SK-N-MC (cell line): ENCODE results near the gene TBKBP1.
A peak's percentile ranks its signal among the peaks of the same experiment; 100 is the strongest.
"Not testable (repeated sequence)": the region's sequence is repeated elsewhere in the genome, so short reads cannot be mapped to it uniquely, and the experiment has no call there.

Experiments used
- DNase-seq: peaks from one replicate; pipeline ENCODE4 v3.0.0-alpha.2; 2011; ENCODE audit warnings: low read depth, low spot score
- H3K27ac ChIP-seq: fragments of 200-600 bp; sonication (generic); 2 replicates; pipeline ENCODE4 v1.5.1; 2016; ENCODE audit warnings: mixed run types
- H3K36me3 ChIP-seq: fragments of 200-600 bp; sonication (generic); 2 replicates; pipeline ENCODE4 v1.6.1; 2017; ENCODE audit warnings: antibody characterized with exemption, low read length, mixed read lengths; ENCODE audit not compliant: insufficient read depth
- H3K4me3 ChIP-seq: fragments of 200-600 bp; sonication (generic); 2 replicates; pipeline ENCODE4 v1.5.1; 2016
- H3K9ac ChIP-seq: fragments of 200-600 bp; sonication (generic); 2 replicates; pipeline ENCODE4 v1.8.0; 2017; ENCODE audit warnings: mixed run types, mixed read lengths; ENCODE audit not compliant: insufficient read length
- H3K9me3 ChIP-seq: fragments of 200-600 bp; sonication (generic); 2 replicates; pipeline ENCODE4 v1.6.1; 2017; ENCODE audit warnings: low read depth, mild to moderate bottlenecking, antibody characterized with exemption, low read length, moderate library complexity, mixed read lengths
- EZH2 ChIP-seq: fragments of 200-600 bp; sonication (generic); IDR thresholded peaks from one replicate; pipeline ENCODE4 v1.6.1; 2017; ENCODE audit warnings: antibody characterized with exemption
- FOXP2 ChIP-seq: optimal IDR thresholded peaks from 2 replicates; pipeline ENCODE3; 2011; ENCODE audit warnings: mild to moderate bottlenecking, moderate library complexity; ENCODE audit not compliant: insufficient read depth; ENCODE audit errors: extremely low read length, control extremely low read depth
- POLR2AphosphoS5 ChIP-seq: IDR thresholded peaks from 2 replicates; pipeline ENCODE4 v1.6.1; 2012; ENCODE audit warnings: mild to moderate bottlenecking, low read depth, low read length, borderline replicate concordance

The TBKBP1 gene

DNA sequence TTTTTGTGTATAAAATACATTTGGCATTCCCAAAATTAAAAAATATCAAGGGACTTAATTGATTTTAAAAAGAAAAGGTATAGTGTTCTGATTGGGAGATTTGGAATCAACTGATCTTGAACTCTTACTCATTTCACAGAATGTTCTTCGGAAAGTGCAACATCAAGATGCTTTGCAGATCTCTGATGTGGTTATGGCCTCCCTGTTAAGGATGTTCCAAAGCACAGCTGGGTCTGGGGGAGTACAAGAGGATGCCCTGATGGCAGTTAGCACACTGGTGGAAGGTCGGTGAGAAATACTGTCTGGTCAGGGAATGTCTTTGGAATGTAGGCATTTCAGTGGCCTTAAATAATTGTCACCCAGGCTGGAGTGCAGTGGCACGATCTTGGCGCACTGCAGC, 19.5 kb upstream of the TBKBP1 start:
- no peak for DNase-seq
- Histone ChIP-seq H3K27ac (no peak overlapping the region), H3K36me3 (peaks cover 98% of the 10 kb centered on the region), H3K4me3 (no peak overlapping the region), H3K9ac (no peak overlapping the region), H3K9me3 (no peaks in the 10 kb centered on the region)
- TF ChIP-seq FOXP2 = no peak
- TF ChIP-seq EZH2 = no peak
- TF ChIP-seq POLR2AphosphoS5 = no peak

DNA sequence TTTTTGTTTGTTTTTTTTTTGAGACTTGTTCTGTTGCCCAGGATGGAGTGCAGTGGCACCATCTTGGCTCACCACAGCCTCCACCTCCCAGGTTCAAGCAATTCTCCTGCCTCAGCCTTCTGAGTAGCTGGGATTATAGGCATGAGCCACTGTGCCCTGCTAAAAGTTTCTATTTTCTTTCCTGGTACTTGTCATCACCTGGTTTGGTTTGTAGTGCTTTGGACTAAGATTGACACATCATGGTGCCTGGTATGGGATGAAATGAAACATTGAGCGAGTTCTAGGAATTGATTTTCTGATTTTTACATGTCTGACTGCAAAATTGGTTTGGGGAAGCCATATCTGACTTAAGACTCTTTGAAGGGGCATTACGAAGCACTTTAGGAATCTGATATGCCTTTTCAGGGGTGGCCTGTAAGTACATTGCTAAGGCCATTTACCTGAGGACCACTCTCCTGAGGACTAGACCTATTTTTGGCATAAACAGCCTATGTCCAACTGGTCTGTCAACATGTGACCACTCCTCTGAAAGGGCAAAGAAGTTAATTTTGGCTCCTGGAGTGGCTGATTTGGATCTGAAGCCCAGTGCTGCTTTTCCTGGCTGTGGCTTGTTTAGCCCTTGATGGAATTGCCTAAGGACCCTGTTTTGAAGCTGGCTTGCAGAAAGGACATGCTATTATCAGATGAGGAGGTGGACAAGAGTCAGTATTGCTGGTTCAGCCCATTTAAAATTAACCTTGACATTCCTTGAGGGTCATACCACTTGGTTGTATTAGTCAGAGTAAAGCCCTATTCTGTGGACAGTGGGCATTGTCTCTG, 18.4 kb upstream of the TBKBP1 start:
- TF ChIP-seq EZH2 = no peak
- no peak for TF ChIP-seq FOXP2
- no peak for DNase-seq
- Histone ChIP-seq H3K9ac (no peak overlapping the region), H3K27ac (no peak overlapping the region), H3K4me3 (no peak overlapping the region), H3K9me3 (no peaks in the 10 kb centered on the region), H3K36me3 (peaks cover 98% of the 10 kb centered on the region)

DNA sequence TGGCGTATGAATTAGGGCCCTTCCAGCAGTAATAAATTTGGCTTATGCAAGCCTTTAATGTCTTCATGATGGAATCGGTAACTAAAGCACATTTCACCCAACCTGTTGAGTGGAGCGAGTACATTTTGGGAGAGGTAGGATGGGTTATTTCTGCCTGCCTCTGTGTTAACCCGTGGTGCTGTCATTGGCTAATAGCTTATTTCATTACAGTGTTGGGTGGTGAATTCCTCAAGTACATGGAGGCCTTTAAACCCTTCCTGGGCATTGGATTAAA, 17.8 kb upstream of the TBKBP1 start:
- H3K36me3 ChIP-seq = peaks cover 98% of the 10 kb centered on the region
- H3K9me3 ChIP-seq = no peaks in the 10 kb centered on the region
- DNase-seq = no peak
- H3K27ac ChIP-seq = no peak overlapping the region
- no peak overlapping the region for H3K9ac ChIP-seq
- no peak overlapping the region for H3K4me3 ChIP-seq
- TF ChIP-seq EZH2 = no peak
- no peak for TF ChIP-seq POLR2AphosphoS5
- no peak for TF ChIP-seq FOXP2

DNA sequence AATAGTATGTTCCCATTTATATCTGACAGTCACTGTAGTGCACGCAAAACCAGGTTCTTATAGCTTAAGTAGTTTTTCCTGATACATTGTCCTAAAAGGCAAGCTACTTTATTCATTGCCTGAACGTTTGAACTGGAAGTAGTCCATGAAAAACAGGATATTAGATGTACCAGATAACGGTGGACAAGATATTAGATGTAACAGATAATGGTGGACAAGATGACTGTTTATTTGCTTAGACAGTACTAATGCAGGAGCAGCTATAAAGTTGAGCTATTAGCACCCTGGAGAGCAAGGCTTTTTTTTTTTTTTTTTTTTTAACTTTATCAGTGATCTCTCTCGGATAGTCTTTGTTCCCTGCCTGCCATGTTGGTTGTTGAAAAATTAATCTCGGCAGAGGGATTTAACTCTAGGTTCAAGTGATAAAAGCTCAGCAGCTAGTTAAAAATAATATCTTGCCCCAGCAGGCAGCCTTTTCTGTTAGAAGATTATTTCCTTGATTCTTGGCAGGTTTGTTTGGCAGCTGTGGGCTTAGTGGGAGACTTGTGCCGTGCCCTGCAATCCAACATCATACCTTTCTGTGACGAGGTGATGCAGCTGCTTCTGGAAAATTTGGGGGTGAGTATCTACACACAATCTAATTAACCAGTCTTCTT, 17.3 kb upstream of the TBKBP1 start:
- H3K36me3 ChIP-seq = peaks cover 99% of the 10 kb centered on the region
- H3K9ac ChIP-seq = no peak overlapping the region
- no peaks in the 10 kb centered on the region for H3K9me3 ChIP-seq
- no peak for DNase-seq
- no peak overlapping the region for H3K4me3 ChIP-seq
- no peak for TF ChIP-seq EZH2
- no peak for TF ChIP-seq POLR2AphosphoS5
- no peak for TF ChIP-seq FOXP2
- H3K27ac ChIP-seq = no peak overlapping the region

DNA sequence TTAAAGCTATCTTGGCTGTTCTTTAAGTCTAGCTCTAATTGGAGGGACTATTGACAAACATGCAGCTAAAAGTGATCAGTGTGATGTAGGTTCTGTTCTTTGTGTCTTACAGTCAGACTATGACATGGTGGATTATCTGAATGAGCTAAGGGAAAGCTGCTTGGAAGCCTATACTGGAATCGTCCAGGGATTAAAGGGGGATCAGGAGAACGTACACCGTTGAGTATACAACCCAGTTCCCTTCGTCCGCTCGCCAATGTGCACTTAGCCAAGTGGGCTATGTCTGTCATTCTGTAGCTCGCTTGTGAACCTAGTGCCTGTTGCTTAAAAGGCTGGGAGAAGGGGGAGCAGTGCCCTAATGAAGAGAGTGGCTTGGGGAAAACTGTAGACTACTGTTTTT, 15.8 kb upstream of the TBKBP1 start:
- Histone ChIP-seq H3K4me3 (no peak overlapping the region), H3K27ac (peak overlapping the region; percentile 21; the same call in 1 of the 2 replicates), H3K9ac (no peak overlapping the region), H3K9me3 (no peaks in the 10 kb centered on the region), H3K36me3 (peaks cover 99% of the 10 kb centered on the region)
- no peak for DNase-seq
- TF ChIP-seq FOXP2 (no peak), POLR2AphosphoS5 (no peak), EZH2 (no peak)

DNA sequence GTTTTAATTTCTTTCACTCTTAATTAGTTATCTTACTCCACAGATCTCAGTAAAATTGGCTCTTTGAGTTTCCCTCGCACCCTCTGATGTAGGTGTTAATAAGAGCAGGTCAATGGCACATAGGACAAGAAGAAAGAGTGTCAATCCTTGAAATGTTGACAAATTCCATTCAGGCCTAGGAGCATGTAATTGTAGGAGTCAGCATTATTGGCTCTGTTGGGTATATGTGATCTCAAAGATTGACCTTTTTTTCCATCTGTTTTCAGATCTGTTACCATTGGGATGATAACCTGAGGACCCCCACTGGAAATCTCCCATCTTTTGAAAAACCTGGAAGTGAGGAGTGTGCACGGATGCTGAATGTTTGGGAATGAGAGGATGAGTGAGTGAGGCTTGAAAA, 11.8 kb upstream of the TBKBP1 start:
- no peak for DNase-seq
- Histone ChIP-seq H3K36me3 (peaks cover 84% of the 10 kb centered on the region), H3K27ac (no peak overlapping the region), H3K9me3 (no peaks in the 10 kb centered on the region), H3K9ac (no peak overlapping the region), H3K4me3 (no peak overlapping the region)
- TF ChIP-seq FOXP2 (no peak), EZH2 (no peak), POLR2AphosphoS5 (no peak)

DNA sequence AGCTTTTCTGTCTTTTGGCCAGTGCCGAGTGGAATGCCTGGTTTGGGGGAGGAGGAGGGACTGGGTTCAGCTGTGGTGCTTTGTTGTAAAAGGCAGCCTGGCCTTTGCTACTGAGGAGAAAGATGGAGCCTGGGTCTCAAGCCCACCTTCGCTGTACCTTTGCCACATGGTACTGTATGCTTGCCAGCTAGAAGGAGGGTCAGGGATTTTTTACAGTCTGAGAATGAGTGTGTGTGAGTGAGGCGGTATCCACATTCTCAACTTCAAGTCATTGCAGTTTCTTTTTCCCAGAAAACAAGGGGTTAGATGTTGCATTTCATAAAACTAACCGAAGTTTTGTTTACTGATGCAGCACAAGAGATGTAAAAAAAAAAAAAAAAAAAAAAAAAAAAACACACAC, 11.2 kb upstream of the TBKBP1 start:
- DNase-seq, H3K4me3 ChIP-seq, H3K9me3 ChIP-seq, H3K27ac ChIP-seq, H3K9ac ChIP-seq: not testable (repeated sequence)
- peaks cover 78% of the 10 kb centered on the region for H3K36me3 ChIP-seq

DNA sequence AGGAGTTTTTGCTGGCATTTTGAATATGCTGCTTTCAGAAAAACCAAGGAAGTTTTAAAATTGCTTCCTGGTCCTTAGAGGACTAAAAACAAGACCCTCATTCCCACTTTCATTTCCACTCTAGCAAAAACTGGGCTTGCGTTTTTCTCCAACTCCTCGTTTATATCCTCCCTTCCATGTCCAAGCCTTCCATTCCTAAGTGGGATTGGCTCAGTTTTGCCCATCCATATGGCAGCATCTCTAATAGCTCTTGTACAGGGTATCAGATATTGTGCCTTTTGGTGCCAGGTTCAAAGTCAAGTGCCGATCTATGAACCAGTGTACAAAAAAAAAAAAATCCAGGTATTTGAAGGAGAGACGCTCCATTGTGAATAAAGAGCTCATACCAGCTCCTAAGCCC, 9.9 kb upstream of the TBKBP1 start:
- Histone ChIP-seq H3K9me3 (no peaks in the 10 kb centered on the region), H3K9ac (no peak overlapping the region), H3K27ac (peak overlapping the region; percentile 58), H3K4me3 (no peak overlapping the region), H3K36me3 (peaks cover 66% of the 10 kb centered on the region)
- TF ChIP-seq FOXP2 = no peak
- DNase-seq = no peak

DNA sequence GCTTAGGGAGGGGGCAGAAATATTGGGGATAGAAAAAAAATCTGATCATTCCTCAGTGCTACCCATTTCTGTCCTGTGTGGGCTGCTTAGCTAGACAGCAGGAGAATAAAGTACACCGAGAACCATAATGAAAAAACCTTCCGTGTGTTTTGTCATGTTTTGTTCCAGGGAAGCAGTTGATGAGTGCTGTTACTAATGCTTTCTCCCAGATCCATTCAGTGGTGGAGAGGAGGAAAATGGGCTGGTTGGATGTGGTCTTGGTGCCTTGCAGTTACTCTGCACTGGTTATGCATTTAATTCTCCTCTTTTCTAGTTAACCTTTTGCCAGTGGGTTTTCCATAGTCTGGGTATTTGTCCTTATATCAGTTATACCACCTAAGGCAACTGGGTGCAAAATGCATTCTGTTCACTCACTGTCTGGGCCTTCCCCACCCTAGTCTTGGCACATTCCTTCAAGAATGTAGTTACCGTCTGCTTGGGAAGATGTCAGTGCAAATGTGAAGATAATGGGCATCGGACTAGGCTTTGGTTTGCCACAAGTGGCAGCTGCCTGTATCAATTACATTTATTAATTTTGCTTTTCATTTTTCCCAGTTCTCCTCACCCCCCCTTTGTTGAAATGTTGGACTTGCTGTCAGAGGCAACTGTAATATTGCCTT, 9.3 kb upstream of the TBKBP1 start:
- Histone ChIP-seq H3K4me3 (no peak overlapping the region), H3K36me3 (peaks cover 59% of the 10 kb centered on the region), H3K9ac (no peak overlapping the region), H3K27ac (peak overlapping the region; percentile 58), H3K9me3 (no peaks in the 10 kb centered on the region)
- DNase-seq = no peak
- no peak for TF ChIP-seq FOXP2
- 0 out of 2 replicates have a peak, but pooled peaks have one; percentile 2 for TF ChIP-seq POLR2AphosphoS5
